Measurements from ENCODE around the gene POFUT1. TPM values are rescaled to one million over a fixed set of nuclear protein-coding genes. Genes with fewer than 3 reads are reported as not detected.

Gene POFUT1
- total RNA-seq, 1 donor, result 50.1 TPM

GRCh38 chr20:32224463-32224862 is 16.8 kb downstream of the POFUT1 start:
- TF ChIP-seq CTCF (IDR thresholded peaks at IDR 0.05; ENCODE audit: insufficient read depth, low read depth, low read length), result no peak
- DNase-seq (ENCODE audit: low read depth), result no peak
- H3K4me3 ChIP-seq (ENCODE audit: low read depth, low read length), result no peak overlapping the region

- H3K4me3 ChIP-seq (ENCODE audit: low read depth, low read length), result no peak overlapping the region
- DNase-seq (ENCODE audit: low read depth), result no peak
- no peak for TF ChIP-seq CTCF (IDR thresholded peaks at IDR 0.05; ENCODE audit: insufficient read depth, low read depth, low read length)
Measured at GRCh38 chr20:32226391-32226790, 18.7 kb downstream of the POFUT1 start.

- no peak for DNase-seq (ENCODE audit: low read depth)
- no peak for TF ChIP-seq CTCF (IDR thresholded peaks at IDR 0.05; ENCODE audit: insufficient read depth, low read depth, low read length)
- H3K4me3 ChIP-seq (ENCODE audit: low read depth, low read length), result no peak overlapping the region
Measured at GRCh38 chr20:32227306-32227705, 19.6 kb downstream of the POFUT1 start.

- TF ChIP-seq CTCF (IDR thresholded peaks at IDR 0.05; ENCODE audit: insufficient read depth, low read depth, low read length), result no peak
- DNase-seq (ENCODE audit: low read depth), result peak; percentile 90
- no peak overlapping the region for H3K4me3 ChIP-seq (ENCODE audit: low read depth, low read length)
Measured at GRCh38 chr20:32227744-32228688, 20.3 kb downstream of the POFUT1 start.

GRCh38 chr20:32229251-32229747 is 21.6 kb downstream of the POFUT1 start:
- DNase-seq (ENCODE audit: low read depth), result no peak
- no peak for TF ChIP-seq CTCF (IDR thresholded peaks at IDR 0.05; ENCODE audit: insufficient read depth, low read depth, low read length)

GRCh38 chr20:32230707-32231106 is 23.0 kb downstream of the POFUT1 start:
- TF ChIP-seq CTCF (IDR thresholded peaks at IDR 0.05; ENCODE audit: insufficient read depth, low read depth, low read length), result no peak
- H3K4me3 ChIP-seq (ENCODE audit: low read depth, low read length), result no peak overlapping the region
- DNase-seq (ENCODE audit: low read depth), result no peak

More at GRCh38 chr20:32229251-32229747, 21.6 kb downstream of the POFUT1 start:
- no peak overlapping the region for H3K4me3 ChIP-seq (ENCODE audit: low read depth, low read length)

Data from fibroblast of villous mesenchyme (primary cell).